ENCODE measurements around the gene SUCLG1.

SUCLG1 gene

DNA sequence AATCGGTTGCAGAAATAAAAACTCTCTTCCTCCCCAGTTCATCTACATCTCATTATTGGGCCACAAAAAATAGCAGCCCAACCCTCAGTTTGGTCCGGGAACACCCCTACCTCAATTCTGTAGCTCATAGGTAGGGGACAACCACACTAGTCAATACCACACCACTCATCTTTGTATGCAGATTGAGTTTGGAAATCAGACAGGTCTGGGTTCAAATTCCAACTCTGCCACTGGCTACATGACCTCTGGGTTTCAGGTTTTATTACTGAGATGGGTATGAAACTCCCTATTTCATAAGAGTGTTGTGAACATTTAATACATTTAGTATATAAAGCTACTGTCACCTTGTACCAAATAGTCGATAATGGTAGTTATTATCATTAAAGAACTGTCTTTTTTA is 2.2 kb upstream of the SUCLG1 start (continued):
- TF ChIP-seq ZNF274 (IDR thresholded peaks at IDR 0.05; ENCODE audit: low read length), result no peak
- no peak for TF ChIP-seq ZNF274 (tag by site-specific recombination; IDR thresholded peaks at IDR 0.05; ENCODE audit: borderline replicate concordance)
- no peak for TF ChIP-seq ZNF140 (tag by site-specific recombination; IDR thresholded peaks at IDR 0.05)
- no peak for TF ChIP-seq HOXA7 (CRISPR knock-in tag; IDR thresholded peaks at IDR 0.05; ENCODE audit: borderline replicate concordance)
- no peak for TF ChIP-seq PATZ1 (tag by site-specific recombination; IDR thresholded peaks at IDR 0.05)

DNA sequence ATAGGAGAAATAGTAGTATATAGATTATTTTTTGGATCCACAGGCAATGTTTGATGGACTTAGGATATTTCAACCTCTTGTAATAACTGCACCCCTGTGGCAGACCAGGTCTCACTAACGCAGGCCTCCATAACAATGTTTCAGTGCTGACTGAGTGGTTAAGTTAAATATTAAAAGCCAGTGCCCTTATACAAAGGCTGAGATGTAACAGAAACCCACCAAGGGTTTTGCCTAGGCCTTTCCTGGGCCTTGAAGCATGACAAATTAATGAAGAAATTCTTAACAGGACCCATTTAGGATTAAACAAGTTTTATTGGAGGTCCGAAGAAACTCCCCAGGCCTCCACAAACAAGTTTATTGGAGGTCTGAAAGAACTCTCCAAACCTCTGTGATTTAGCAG is 1.6 kb upstream of the SUCLG1 start:
- no peaks in the 10 kb centered on the region for H3K9me3 ChIP-seq (ENCODE audit: control insufficient read depth, insufficient read depth, low read depth, low read length)
- no peaks in the 10 kb centered on the region for H3K36me3 ChIP-seq (ENCODE audit: control insufficient read depth in 2 of 2, insufficient read depth in 1 of 2, low read length in 2 of 2)
- ChIA-PET POLR2A (interaction anchor here (0.5 kb wide), 1 partner anchor 93 kb away, joined by 4 read pairs; no protein-coding TSS in a partner anchor), CTCF (no interaction called here)
- H3K4me3 ChIP-seq (ENCODE audit: low read depth, low read length), result no peak overlapping the region
- no peak overlapping the region for H3K27ac ChIP-seq (ENCODE audit: extremely low read depth, low read depth, low read length)
- no peak for TF ChIP-seq ZNF18 (tag by site-specific recombination; IDR thresholded peaks at IDR 0.05)
- TF ChIP-seq KLF9 (tag by site-specific recombination; IDR thresholded peaks at IDR 0.05; ENCODE audit: low read depth), result no peak
- no peak for TF ChIP-seq ATF2 (tag by site-specific recombination; IDR thresholded peaks at IDR 0.05; ENCODE audit: low read depth)
- TF ChIP-seq ZNF610 (tag by site-specific recombination; IDR thresholded peaks at IDR 0.05; ENCODE audit: borderline replicate concordance), result no peak
- TF ChIP-seq, protein P1, sequence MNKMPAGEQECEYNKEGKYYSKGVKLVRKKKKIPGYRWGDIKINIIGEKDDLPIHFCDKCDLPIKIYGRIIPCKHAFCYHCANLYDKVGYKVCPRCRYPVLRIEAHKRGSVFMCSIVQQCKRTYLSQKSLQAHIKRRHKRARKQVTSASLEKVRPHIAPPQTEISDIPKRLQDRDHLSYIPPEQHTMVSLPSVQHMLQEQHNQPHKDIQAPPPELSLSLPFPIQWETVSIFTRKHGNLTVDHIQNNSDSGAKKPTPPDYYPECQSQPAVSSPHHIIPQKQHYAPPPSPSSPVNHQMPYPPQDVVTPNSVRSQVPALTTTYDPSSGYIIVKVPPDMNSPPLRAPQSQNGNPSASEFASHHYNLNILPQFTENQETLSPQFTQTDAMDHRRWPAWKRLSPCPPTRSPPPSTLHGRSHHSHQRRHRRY (tag by site-specific recombination; IDR thresholded peaks at IDR 0.05), result no peak
- TF ChIP-seq ZNF548 (tag by site-specific recombination; IDR thresholded peaks at IDR 0.05), result no peak
- TF ChIP-seq WT1 (tag by site-specific recombination; IDR thresholded peaks at IDR 0.05), result no peak
- no peak for TF ChIP-seq ZNF292 (tag by site-specific recombination; IDR thresholded peaks at IDR 0.05; ENCODE audit: borderline replicate concordance, low read depth)
- TF ChIP-seq ZNF37A (tag by site-specific recombination; IDR thresholded peaks at IDR 0.05), result no peak
- no peak for TF ChIP-seq ZNF560 (tag by site-specific recombination; IDR thresholded peaks at IDR 0.05; ENCODE audit: borderline replicate concordance)
- TF ChIP-seq ZNF184 (tag by site-specific recombination; IDR thresholded peaks at IDR 0.05), result no peak
- TF ChIP-seq ZNF561 (tag by site-specific recombination; IDR thresholded peaks at IDR 0.05; ENCODE audit: borderline replicate concordance), result no peak
- TF ChIP-seq ZNF2 (tag by site-specific recombination; IDR thresholded peaks at IDR 0.05), result no peak
- TF ChIP-seq FEZF1 (tag by site-specific recombination; IDR thresholded peaks at IDR 0.05), result no peak
- TF ChIP-seq ZNF664 (tag by site-specific recombination; IDR thresholded peaks at IDR 0.05), result no peak
- TF ChIP-seq, protein P2, sequence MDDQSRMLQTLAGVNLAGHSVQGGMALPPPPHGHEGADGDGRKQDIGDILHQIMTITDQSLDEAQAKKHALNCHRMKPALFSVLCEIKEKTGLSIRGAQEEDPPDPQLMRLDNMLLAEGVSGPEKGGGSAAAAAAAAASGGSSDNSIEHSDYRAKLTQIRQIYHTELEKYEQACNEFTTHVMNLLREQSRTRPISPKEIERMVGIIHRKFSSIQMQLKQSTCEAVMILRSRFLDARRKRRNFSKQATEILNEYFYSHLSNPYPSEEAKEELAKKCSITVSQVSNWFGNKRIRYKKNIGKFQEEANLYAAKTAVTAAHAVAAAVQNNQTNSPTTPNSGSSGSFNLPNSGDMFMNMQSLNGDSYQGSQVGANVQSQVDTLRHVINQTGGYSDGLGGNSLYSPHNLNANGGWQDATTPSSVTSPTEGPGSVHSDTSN (CRISPR knock-in tag; IDR thresholded peaks at IDR 0.05), result no peak
- no peak for TF ChIP-seq ZNF302 (tag by site-specific recombination; IDR thresholded peaks at IDR 0.05; ENCODE audit: low read depth)
- no peak for TF ChIP-seq ZNF776 (tag by site-specific recombination; IDR thresholded peaks at IDR 0.05; ENCODE audit: borderline replicate concordance)
- TF ChIP-seq SCRT2 (tag by site-specific recombination; IDR thresholded peaks at IDR 0.05), result no peak
- H3K4me1 ChIP-seq (ENCODE audit: control insufficient read depth, insufficient read depth, low read length), result peaks cover 3% of the 10 kb centered on the region

Data from HEK293 (cell line).